Measurements from ENCODE around the gene SVIP.

The SVIP gene

DNA sequence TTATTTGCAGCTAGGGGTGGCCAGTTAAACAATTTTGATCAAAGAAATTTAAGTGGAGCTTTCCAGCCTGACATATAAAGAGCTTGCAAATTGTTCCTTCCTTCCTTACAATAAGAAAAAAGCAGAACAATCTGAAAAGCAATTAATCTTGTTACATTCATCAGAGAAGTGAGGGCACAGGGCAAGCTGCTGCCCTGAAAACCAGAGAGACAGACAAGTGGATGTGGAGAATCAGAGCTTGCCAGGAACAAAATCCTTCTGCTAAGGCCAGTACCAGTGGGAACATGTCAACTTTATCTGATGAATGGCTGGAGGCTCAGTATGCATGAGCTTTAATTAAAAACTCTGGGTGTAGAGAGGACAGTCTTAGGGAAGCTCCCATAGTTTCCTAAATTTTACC, 21.9 kb upstream of the SVIP start:
- TF ChIP-seq, protein P1, sequence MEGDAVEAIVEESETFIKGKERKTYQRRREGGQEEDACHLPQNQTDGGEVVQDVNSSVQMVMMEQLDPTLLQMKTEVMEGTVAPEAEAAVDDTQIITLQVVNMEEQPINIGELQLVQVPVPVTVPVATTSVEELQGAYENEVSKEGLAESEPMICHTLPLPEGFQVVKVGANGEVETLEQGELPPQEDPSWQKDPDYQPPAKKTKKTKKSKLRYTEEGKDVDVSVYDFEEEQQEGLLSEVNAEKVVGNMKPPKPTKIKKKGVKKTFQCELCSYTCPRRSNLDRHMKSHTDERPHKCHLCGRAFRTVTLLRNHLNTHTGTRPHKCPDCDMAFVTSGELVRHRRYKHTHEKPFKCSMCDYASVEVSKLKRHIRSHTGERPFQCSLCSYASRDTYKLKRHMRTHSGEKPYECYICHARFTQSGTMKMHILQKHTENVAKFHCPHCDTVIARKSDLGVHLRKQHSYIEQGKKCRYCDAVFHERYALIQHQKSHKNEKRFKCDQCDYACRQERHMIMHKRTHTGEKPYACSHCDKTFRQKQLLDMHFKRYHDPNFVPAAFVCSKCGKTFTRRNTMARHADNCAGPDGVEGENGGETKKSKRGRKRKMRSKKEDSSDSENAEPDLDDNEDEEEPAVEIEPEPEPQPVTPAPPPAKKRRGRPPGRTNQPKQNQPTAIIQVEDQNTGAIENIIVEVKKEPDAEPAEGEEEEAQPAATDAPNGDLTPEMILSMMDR (IDR thresholded peaks at IDR 0.05; ENCODE audit: low read depth, low read length): no peak
- no peak overlapping the region for H3K4me3 ChIP-seq (ENCODE audit: low read depth, low read length)

DNA sequence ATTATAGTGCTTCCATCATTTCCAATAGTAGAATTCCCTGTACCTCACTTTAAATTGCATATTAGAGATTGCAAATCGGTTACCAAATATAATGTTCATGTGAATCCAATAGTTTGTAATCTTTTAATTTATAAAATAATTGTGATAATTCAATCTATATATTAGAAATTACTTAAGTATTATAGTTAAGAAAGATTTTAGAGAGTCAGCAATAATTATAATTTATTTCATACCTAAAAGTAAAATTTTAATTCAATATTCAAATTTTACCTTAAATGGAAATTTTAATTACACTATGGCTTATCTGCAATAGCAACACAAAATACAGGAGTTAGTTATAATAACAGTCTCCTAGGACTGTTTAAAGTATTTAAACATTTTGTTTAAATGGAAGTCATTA, 17.1 kb upstream of the SVIP start:
- H3K4me3 ChIP-seq (ENCODE audit: low read depth, low read length): no peak overlapping the region
- TF ChIP-seq, protein P1 (IDR thresholded peaks at IDR 0.05; ENCODE audit: low read depth, low read length): no peak

DNA sequence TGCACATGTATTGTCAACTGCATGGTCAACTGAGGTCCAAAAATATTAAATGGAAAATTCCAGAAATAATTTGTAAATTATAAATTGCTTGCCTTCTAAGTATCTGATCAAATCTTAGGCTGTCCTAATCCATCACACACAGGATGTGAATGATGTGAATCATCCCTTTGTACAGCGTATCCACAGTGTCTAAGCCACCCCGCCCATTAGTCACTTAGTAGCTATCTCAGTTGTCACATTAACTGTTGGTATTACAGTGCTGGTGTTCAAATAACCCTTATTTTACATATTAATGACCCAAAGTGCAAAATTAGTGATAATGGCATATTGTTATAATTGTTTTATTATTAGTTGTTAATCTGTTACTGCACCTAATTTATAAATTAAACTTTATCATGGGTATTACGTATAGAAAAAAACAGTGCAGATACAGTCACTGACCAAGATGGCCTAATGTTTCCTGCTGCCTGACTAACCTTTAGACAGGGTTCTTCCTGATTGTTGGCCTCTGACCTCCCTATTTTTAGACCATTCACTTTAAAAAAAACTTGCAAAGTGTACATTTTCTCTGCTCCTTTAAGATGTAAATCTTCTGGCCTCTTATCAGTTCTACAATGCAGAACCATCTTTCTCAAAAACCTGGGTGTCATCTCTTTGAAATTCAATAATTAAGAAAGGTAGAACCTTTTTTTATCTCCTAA, 2.9 kb upstream of the SVIP start:
- no peak overlapping the region for H3K4me3 ChIP-seq (ENCODE audit: low read depth, low read length)
- TF ChIP-seq, protein P1 (IDR thresholded peaks at IDR 0.05; ENCODE audit: low read depth, low read length): no peak

DNA sequence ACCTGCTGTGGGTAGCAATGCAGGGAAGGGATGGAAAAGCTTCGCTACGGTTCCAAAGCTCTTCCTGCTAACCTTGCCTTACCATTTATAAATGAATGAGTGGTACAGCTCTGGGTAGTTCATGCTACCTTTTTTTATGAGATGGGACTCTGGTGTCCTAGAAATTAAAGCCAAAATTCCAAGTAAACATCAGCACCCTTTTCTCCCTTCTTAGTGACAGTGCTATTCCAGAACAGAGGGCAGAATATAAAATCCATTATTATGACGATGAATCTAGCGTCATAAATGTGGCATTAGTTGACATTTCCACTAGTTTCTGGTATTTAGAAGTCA, 447 bp upstream of the SVIP start:
- TF ChIP-seq, protein P1 (IDR thresholded peaks at IDR 0.05; ENCODE audit: low read depth, low read length): no peak; the same call in 1 of the 2 replicates
- H3K4me3 ChIP-seq (ENCODE audit: low read depth, low read length): peak overlapping the region; percentile 97

DNA sequence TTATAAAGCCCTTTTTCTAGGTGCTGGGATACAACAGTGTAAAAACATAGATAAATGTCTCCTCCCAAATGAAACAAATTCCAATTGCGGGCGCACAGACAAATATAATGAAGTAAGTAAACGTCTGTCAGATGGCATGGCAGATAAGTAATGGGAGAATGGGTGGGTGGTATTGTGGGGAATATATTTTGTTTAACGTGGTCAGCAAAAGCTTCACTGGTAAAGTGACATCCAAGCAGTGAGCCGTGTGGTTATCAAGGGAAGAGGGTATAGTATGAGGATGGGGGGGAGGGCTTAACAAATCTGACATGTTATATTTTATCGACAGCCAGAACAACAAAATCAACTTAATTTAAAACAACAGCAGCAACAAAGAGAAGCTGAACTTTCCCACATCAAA, 1.2 kb downstream of the SVIP start:
- no peak overlapping the region; the same call in 1 of the 2 replicates for H3K4me3 ChIP-seq (ENCODE audit: low read depth, low read length)
- TF ChIP-seq, protein P1 (IDR thresholded peaks at IDR 0.05; ENCODE audit: low read depth, low read length): no peak

DNA sequence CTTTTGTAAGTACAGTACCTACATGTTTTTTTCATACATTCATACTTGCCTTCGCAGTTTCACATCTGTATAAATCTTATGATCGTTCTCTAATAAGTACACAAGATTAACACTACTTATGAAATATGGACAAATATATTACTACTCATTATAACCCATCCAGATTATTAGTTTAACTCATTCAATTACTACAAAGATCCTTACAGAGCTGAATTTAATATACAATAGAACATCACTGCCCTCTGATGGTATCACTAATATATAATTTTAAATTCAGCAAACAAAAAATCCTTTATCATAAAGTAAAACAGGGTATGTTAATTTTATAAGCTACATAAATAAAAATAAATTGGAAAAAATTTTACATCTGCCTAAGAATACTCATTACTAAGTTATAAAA, 7.4 kb downstream of the SVIP start:
- H3K4me3 ChIP-seq (ENCODE audit: low read depth, low read length): no peak overlapping the region
- TF ChIP-seq, protein P1 (IDR thresholded peaks at IDR 0.05; ENCODE audit: low read depth, low read length): no peak

DNA sequence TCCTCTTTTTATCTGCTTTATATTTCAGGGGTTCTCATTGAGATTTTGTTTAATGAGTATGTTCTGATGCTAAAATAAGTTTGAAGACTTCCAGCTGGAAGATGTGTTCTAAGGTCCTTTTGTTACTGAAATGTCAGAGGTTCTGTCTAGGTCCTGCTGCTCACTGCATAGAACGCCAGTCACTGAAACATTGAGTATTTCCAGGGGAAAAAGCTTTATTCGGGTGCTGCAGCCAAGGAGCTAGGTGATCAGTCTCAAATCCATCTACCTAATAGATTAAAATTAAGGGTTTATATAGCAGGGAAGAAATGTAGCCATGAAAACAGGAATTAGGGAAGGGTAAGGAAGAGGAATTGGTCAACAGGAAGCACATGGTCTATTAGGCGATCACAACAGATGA, 19.7 kb downstream of the SVIP start:
- TF ChIP-seq, protein P1 (IDR thresholded peaks at IDR 0.05; ENCODE audit: low read depth, low read length): no peak
- H3K4me3 ChIP-seq (ENCODE audit: low read depth, low read length): no peak overlapping the region
